ENCODE measurements around the gene STARD7. TPM values are rescaled to one million over a fixed set of nuclear protein-coding genes. Genes with fewer than 3 reads are reported as not detected.

STARD7 gene
- total and polyA plus RNA-seq, 9 of the 15 experiments (the other 6 are each of a cell fraction or from before 2014, with no cell fraction given), result 90.9 to 196 (median 145) TPM

GRCh38 chr2:96188821-96189526 lies 19.7 kb downstream of the STARD7 start (continued):
- TF ChIP-seq TARDBP (IDR thresholded peaks at IDR 0.05) (no peak), GATAD2B (IDR thresholded peaks at IDR 0.05; ENCODE audit: borderline replicate concordance) (no peak), C11orf30 (IDR thresholded peaks at IDR 0.05; ENCODE audit: low read depth) (no peak), KAT7 (CRISPR knock-in tag; IDR thresholded peaks at IDR 0.05; ENCODE audit: borderline replicate concordance) (no peak), ZKSCAN3 (CRISPR knock-in tag; IDR thresholded peaks at IDR 0.05) (no peak), KLF10 (CRISPR knock-in tag; IDR thresholded peaks at IDR 0.05) (no peak), ZNF639 (CRISPR knock-in tag; conservative IDR thresholded peaks at IDR 0.05 in 1 of 2, IDR thresholded peaks at IDR 0.05 in 1 of 2) (no peak), TFAP4 (CRISPR knock-in tag; IDR thresholded peaks at IDR 0.05; ENCODE audit: borderline replicate concordance) (no peak), CREB3 (tag; conservative IDR thresholded peaks at IDR 0.05; ENCODE audit: low read depth) (no peak), CHD1 (IDR thresholded peaks at IDR 0.05; ENCODE audit: low read length) (no peak), EP300 (IDR thresholded peaks at IDR 0.05; ENCODE audit: low read length) (no peak), SETDB1 (IDR thresholded peaks at IDR 0.05; ENCODE audit: low read length) (no peak), LEF1 (IDR thresholded peaks at IDR 0.05) (no peak), DIDO1 (tag; IDR thresholded peaks at IDR 0.05; ENCODE audit: low read depth) (no peak), ZNF143 (CRISPR knock-in tag; IDR thresholded peaks at IDR 0.05) (no peak), MTA1 (IDR thresholded peaks at IDR 0.05; ENCODE audit: borderline replicate concordance) (no peak), PBX2 (CRISPR knock-in tag; IDR thresholded peaks at IDR 0.05; ENCODE audit: low read depth) (peak; percentile 47; the same call in 1 of the 2 replicates), PBX2 (tag; conservative IDR thresholded peaks at IDR 0.05; ENCODE audit: low read depth) (peak; percentile 98), THAP7 (CRISPR knock-in tag; IDR thresholded peaks at IDR 0.05) (no peak), ZSCAN32 (CRISPR knock-in tag; IDR thresholded peaks at IDR 0.05) (no peak), RBM15 (IDR thresholded peaks at IDR 0.05; ENCODE audit: insufficient read depth, low read length) (no peak)

Measured in K562 (cell line).